Fibroblast of peridontal ligament (primary cell): ENCODE results near the gene GID8.
A peak's percentile ranks its signal among the peaks of the same experiment; 100 is the strongest.

ENCODE experiments used
- DNase-seq: peaks from one replicate; pipeline ENCODE4 v3.0.0-alpha.2; 2010; ENCODE audit errors: extremely low read depth

Gene GID8

DNA sequence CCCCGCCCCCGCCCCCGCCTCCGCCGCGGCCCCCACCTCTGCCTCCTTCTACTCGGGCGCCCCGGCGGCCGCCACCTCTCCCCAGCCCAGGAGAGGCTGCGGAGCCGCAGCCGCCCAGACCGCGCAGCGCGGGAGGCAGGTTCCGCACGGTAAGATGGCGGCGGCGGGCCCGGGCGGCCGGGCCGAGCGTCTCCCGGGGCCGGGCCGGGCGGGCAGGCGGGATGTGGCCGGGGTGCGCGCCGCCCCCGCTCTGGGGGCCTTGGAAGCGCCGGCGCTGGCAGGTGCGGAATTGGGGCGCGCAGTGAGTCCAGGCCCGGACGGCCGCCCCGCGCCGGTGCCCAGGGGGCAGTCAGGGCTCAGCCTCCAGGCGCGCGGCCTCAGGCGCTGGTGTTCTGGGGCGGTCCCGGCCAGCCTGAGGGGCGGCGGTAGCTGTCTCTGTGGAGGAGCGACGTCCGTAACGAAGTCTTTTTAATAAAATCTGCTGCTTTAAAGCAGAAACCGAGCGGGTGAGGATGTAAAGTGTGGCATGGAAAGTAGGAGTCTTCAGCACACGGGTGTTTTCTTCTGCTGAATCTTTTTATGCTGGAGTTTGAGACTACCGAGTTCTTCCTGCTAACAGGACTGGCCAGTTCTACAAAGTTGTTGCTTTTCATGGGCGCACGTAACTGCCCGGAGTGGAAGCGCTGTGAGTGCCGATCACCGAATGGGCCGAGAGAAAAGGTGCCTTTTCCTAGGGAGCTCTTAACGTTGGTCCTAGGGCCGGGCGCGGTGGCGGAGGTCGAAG, at the start of gene GID8:
TSS of gene GID8 (plus strand) at position 43 of the 784 bp plus-strand sequence. CDS start 3,356 bp downstream, outside the sequence.
- DNase-seq, result peak; percentile 42

DNA sequence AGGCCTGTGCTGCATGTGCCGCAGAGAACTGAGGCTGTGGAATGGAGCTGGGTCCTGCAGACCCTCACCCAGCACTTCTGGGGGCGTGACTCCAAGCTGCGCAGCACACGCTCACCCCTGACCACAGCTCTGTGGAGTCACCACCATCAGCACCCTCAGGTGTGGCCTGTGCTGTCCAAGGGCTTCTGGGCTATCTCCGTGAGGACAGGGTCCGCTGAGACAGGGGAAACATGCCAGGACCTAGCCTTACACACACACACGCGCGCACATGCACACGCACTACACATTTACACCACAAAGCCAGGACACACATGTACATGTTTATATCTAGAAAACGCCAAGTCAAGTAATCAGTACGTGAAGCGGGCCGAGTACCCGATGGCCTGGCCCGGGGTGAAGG, 49.5 kb upstream of the GID8 start:
- no peak for DNase-seq

DNA sequence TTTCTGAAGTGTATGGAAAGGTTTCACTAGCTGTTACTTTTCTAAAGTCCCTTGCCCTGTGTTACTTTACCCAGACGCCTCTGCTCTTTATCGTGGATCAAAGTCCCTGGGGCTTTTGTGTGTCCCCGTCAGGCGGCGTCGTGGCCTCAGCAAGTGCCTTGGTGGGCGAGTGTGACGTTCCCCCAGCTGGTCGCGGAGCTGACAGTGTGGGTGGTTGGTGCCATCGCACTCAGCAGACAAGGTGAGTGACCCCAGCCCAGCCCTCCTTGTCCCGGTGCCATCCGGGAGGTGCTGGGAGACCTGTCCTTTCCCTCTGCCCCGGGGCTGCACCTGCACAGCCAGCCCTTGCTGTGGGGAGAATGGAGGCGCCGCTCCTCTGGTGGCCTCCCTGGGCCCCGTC, 49.0 kb upstream of the GID8 start:
- no peak for DNase-seq

DNA sequence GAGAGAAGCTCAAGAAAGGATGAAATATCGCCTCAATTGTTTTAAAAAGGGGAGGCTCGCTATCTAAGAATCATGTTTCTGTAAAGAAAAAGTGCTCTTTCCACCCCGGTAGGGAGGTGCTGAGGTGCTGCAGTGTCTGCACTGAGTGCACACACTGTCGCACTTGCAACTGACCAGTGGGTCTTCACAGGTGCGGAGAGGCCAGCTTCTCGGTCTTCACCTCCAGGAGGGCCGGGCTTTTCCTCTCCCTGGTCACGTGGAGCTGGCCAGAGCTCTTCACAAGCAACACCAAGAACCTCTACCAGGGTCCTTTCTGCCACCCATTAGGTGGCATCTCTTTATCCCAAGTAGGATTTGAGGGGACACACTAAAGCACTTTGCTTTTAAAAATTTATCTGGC, 48.5 kb upstream of the GID8 start:
- DNase-seq, result no peak

DNA sequence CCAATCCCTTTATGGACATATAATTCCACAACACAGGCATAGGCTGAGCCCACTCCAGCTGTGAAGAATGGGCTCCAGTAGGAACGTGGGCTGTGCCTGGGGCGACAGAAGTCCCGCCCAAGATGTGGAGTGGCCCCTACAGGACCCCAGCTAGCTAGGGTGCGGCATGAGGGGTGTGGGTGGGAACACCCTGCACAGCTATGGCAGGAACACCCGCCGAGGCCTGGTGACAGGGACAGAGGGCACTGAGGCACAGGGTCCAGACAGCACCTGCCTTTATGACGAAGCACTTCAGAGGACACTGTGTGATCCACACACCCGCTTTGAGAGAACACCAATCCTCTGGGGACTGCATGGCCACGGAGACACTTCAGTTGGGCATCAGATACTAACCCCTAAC, 48.1 kb upstream of the GID8 start:
- DNase-seq, result no peak

DNA sequence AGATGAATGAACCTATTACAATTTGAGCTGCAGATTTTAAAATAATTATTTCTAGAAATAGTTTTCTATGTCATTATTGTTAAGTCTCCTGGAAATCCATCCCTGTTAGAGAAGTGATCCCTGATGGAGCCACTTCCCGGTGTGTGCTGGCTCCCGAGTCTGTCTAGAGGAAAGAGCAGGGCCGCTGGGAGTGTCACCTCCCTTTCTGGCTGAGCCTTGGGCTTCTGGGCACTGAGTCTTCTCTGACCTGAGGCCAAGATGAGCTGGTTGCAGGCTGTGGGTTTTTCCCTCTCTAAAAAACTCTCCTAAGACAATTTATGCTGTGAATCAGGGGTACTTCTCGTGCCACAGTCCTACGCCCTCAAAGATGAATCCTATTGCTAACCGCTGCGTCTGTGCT, 47.5 kb upstream of the GID8 start:
- DNase-seq, result no peak

DNA sequence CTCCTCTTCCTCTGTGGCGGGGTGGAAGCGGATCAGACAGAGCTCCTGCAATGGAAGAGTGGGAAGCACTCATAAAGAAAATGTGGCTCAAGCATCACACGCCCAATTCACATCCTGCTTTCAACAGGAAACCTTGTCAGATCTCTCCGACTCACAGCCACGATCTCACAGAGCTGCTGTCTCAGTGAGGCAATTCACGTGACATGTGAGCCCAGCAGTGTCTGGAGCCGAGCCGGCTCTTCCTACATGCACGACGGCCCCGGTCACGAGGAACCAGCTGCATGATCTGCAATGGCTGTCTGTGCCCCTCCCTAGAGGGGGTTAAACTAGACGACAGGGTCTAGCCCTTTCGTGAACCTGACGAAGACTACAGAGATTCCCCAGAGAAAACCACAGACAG, 46.8 kb upstream of the GID8 start:
- no peak for DNase-seq

DNA sequence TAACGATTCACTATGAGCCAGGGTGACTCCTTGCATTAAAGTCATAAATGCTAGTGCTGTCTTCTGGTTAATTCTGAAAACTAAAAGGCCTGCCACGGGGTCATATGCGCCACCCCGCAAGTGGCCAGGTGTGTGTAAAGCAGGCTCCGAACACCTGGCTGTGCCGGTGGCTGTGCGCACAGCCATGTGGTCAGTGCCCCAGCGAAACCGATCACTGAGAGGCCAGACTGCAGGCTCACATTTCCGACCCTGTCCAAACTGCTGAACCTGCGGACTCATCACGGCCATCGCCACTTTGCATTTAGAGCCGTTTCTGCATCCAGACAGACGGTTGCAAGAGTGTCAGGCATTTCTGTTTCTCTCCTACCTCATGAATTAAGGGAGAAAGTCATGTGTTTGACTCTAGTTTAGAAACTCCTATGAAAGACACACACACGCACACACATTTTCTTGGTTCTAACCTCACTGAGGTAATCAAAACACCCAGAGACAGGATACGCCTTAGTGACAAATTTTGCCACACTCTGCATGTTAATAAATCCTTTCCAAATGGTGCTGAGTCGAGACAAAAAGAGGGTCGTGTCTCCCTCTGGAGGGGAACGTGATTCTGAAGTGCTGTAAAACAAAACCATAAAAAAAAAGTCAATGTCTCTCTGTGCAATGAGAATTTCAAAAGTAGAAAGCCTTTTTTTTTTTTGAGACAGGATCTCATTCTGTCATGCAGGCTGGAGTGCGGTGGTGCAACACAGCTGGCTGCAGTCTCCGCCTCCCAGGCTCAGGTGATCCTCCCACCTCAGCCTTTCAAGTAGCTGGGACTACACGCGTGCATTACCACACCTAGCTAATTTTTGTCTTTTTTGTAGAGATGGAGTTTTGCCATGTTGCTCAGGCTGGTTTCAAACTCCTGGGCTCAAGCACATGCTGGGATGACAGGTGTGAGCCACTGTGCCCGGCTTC, 45.3 kb upstream of the GID8 start:
- DNase-seq, result no peak

DNA sequence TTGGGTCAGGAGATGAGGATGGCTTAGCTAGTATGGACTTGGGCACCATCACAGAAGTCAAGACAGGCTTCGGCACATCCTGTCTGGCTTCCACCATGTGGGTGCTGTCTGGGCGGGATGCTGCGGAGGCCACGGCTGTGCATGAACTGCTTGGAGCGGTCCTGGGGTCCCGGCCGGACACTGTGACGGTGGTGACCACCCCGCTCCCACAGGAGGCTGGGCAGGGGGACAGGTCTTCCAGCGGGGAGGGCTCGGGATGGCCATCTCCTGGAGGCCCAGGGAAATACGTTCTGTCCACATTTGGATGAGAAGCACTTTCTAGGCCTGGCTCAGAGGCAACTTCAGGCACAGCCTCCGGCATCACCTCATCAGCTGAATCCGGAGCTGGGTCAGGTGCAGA, 44.2 kb upstream of the GID8 start:
- no peak for DNase-seq

DNA sequence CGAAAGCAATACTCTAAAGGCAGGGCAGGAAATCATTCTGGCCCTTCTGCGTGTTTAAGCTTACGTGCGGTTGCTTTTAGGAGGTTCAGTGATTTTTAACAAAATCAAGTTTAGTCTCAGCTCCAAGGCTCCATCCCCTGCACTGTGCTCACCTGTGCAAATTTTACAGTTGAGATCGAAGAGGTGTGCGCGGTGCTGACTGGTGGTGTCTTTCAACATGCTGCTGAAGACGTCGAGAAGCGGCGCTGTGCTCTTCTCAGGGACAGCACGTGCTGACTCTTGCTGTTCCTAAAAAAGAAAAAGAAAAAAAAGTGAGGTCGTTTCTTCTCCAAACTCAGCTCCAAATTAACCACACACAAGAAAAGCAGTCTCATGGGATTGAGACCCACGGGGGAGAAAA, 43.7 kb upstream of the GID8 start:
- no peak for DNase-seq

DNA sequence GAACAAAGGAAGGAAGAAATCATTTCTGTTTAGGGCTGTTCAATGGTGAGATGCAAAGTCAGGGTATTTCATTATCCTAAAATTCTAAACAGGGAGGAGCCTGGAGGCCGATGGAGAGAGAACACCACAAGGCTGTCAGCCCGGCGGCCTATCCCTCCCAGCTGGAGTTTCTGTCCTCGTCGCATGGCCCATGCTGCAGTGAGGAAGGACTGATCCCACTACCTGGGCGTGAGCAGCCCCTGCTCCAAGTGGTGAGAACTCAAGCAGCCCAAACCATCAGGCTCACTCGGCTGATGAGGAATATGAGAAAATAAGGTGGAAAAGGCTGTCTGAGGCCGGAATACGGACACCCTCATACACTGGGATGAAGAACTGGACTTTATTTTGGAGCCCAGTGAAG, 42.4 kb upstream of the GID8 start:
- no peak for DNase-seq

DNA sequence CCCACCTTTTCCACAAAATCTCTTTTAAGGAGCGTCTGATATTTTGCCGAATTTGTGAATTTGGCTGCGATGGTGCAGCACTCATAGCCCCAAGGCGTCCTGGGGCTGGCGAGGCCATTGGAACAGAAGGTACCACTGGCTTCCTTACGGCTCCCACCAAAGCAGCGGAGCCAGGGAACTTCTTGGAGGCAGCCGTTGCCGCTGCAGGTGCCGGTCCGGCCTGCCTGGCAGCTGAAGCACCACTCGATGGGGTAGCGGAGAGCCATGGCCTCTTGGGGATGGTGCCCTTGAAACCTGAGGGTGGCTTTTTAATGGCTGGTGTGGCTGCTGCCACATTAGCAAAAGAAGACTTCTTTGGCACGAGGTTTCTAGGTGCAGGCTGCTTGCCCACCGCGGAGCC, 41.4 kb upstream of the GID8 start:
- DNase-seq, result no peak

DNA sequence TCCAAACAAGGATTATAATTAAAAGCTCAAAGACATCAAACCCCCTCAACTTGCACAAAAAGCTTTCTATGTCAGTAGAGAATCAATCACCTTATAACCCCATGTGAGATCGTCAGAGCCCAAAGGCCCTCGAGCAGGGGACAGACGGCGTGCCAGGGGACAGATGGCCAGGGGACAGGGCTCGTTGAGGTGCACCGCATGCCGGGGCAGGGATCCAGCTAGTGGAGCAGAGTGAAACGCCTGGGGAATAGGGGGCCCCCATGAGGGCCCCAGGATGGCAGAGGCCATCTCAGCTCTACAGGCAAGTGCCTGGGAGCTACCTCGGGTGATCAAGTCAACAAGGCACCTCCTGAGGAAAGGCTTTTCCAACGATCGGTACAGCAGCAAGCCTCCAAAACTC, 40.3 kb upstream of the GID8 start:
- no peak for DNase-seq

DNA sequence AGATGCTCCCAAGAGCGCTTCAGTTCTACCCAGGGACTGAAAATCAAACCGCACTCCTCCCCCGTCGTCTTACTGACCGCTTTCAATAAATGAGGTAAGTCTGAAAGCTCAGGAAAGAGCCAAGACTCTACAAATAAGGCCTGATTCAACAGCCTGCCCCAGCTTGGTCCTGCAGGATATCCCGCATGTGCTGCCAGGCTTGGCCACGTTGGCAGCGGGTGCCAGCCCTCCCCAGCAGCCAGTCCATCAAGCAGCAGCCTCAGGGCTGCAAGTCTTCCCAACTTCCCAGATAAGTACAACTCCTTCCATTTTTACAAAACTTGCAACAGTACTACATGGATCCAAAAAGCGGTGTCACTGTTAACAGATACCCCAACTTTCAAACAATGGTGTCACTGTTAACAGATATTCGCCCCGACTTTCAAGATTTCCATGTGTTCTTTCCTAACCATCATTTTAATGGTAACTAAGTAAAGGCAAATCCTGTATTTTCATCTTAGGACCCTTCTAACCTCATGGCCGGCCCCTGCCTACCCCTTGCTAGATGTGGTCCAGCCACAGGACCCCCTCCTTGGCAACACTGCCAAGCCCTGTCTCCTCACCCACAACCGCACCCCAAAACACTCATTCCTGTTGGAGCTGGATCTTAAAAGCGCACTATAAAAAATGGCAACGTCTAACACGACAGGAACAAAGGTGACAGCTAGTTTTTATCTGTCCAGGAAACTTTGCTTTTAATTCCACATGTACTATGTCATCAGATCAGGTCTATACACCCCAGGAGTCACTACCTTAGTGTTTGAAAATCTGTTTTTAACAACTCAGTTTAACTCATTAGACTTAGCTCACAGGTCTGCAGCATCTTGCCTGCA, 39.6 kb upstream of the GID8 start:
- no peak for DNase-seq

DNA sequence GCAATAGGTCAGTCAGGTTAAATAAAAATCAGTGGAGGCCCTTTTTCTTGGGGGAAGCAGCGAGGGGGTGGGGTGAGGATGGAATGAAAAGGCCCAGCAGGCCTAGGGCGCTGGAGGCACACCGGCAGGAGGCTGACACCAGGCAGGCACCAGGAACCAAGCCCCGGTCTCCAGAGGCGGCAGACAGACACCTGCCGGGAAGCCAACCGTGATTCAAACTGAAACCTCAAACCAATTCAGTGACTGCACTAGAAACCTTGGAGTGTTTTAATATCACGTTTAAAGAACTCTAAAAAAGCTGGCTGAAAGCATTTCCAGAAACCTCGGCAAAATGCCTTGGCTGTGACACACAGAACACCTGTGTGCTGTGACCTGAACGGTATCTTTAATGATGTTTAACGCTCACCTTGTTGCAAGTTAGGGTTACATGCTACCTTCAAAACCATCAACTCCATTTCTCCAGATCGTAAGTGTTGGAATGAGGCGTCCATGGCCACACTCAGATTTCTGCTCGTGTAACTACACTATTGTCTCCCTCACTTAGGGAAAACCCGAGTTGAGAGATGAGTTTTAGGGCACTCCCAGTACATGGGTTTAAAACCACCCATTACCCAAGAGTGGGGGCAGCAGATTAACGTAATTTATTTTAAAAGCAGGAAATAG, 38.8 kb upstream of the GID8 start:
- no peak for DNase-seq

DNA sequence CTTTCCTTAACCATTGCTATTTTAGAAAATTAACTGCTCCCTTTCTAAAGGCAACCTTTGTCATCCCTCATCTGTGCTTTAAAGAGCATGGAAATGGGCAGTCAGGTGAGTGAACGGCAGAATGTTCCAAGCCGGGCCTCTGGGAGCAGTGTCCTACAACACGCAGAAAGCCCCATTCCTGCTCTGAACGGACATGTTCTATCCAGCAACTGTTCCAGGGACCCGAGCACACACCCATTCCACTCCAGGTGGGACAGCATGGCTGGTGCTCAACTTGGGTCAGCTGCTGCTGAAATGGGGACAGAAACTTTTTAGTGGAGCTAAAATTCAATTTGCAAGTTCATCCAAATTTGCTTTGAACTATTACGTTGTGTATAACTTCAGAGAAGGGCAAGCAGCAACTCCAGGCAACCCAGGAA, 38.3 kb upstream of the GID8 start:
- no peak for DNase-seq

DNA sequence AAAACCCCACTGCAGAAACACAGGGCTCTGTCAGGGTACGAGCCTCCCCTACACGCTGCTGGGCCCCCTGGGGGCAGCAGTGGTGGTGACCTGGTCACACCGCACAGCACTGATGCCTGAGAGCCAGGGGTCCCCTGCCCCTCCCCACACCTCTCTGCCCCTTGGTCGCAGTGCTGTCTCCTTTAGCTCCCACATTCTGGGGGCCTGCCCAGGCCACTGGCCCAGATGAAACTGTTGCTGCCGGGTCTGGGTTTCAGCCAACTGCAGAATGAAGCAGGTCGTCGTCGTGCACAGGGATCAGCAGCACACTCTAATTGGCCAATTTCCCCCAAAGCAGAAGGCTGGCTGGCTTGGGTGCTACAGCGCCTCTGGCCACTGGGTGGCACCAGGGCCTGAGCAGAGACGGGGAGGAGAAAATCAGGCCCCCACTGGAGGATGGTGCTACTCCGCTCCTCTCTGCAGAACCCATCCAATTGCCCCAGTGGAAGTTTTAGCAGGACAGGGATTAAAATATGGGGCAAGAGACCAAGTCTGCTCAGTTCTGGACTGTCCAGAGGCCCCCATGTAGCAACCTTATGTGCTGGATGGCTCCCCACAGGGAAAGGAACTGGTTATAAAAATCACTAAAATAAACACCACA, 37.8 kb upstream of the GID8 start:
- DNase-seq, result peak; percentile 67

DNA sequence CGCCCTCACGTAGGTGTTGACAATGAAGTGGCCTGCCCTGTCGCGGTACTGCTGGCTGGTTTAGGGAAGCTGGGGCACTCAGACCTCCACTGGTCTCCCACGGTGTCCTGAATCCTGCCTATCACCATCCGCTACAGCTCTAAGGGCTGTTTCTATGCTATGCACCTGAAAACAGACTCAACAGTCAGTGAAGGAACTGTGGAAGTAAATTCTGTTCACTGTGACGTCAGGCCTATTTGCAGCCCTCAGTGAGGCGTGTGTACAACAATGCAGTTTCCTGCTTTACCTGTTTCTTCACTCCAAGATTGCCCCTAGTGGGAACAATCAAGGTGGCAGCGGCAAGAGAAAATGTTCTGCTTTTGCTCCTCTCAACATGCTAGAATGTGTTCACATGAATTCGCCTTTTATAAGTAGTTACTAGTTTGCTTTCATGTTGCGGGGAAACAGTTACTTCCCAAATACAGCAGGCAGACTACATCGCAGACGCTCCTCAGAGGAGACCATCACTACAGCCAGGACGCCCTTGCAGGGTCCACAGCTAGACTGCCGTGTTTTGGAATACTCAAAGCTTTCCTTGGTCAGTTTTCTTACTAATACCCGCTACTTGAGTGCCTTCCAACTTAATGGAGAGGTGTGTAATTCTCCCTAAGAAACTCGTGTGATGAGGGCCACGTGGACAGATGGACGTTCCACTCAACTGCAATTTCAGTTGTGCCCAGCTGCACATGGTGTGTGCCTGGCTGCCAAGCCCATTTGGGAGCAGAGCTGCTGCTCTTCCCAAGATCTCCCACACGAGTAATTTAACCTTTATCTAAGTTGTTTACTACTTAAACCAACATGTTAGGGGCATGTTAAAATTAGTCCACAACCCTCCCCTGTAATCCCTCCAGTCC, 37.0 kb upstream of the GID8 start:
- DNase-seq, result no peak

DNA sequence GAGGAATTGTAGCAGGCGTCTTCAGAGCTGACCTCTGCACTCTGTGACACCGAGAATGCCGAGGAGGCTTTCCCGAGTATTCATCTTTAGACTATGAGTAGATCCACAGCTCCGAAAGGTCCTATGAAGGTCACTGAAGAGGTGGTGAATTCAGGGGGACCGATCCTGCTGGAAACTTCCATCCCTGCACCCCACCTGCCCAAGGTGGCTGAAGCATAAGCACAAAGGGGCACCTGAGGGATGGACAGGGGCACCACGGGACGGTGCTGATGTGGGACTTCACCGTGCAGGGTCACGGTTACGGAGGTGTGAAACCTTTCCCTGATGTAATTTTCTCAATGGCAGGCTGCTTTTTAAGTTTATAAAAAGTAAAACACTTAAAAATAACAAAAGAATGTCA, 36.1 kb upstream of the GID8 start:
- no peak for DNase-seq
